ENCODE data around the gene PDGFD.

Gene PDGFD

DNA sequence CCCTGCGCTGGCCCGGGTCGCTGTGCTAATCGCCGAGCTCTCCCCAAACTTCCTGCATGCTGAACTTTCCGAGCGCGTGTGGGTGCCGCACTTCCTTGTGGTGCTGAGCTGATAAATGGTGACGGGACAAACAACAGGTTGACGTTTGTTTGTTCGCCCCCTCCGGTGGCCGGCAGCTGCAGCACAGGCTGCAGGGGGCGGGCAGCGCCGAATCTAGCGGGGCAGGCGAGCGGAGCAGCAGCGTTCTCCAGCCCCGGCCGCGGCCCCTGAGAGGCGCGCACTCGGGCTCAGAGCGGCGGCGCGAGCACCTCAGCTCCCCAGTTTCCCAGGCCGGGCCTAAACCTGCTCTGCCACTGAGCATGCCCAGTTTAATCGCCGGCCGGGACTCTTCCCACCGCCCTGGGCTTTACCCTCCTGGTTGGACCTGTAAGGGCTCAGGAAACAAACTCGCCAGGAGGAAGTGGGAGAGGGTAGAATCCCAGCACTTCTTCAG is at the start of gene PDGFD:
TSS of gene PDGFD (minus strand) at position 120 of the 493 bp plus-strand sequence.
- no peaks in the 10 kb centered on the region for H3K9me3 Mint-ChIP-seq
- H3K4me3 Mint-ChIP-seq, result peak within 1 kb of the TSS; percentile 92
- no peaks in the 10 kb centered on the region for H3K36me3 Mint-ChIP-seq (ENCODE audit: low read depth)
- H3K27ac Mint-ChIP-seq, result peak within 1 kb of the TSS; percentile 81
- TF ChIP-seq, protein P1, sequence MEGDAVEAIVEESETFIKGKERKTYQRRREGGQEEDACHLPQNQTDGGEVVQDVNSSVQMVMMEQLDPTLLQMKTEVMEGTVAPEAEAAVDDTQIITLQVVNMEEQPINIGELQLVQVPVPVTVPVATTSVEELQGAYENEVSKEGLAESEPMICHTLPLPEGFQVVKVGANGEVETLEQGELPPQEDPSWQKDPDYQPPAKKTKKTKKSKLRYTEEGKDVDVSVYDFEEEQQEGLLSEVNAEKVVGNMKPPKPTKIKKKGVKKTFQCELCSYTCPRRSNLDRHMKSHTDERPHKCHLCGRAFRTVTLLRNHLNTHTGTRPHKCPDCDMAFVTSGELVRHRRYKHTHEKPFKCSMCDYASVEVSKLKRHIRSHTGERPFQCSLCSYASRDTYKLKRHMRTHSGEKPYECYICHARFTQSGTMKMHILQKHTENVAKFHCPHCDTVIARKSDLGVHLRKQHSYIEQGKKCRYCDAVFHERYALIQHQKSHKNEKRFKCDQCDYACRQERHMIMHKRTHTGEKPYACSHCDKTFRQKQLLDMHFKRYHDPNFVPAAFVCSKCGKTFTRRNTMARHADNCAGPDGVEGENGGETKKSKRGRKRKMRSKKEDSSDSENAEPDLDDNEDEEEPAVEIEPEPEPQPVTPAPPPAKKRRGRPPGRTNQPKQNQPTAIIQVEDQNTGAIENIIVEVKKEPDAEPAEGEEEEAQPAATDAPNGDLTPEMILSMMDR (IDR thresholded peaks at IDR 0.05), result peak; percentile 51
- H3K4me1 Mint-ChIP-seq, result peaks cover 24% of the 10 kb centered on the region
- DNase-seq, result peak; percentile 85
- peaks cover 4% of the 10 kb centered on the region for H3K27me3 Mint-ChIP-seq (ENCODE audit: low read depth, poor library complexity)

DNA sequence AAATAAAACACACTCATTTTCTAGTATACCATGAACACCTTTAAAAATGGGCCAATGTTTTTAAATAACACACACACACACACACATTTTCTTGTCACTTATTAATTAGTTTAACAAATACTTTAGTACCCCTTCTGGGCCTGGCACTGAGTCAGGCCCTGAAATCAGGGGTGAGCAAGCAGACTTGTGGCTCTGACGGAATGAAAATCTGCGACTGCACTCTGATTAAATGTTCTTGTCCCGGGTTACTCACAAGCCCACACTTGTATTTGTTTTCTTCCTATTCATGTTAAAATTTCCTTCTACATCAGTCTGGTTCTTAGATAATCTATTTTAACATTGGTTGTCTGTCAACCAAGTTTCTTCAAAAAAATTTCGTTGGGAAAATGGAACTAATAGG is 43.0 kb upstream of the PDGFD start:
- no peaks in the 10 kb centered on the region for H3K27me3 Mint-ChIP-seq (ENCODE audit: low read depth, poor library complexity)
- H3K4me3 Mint-ChIP-seq, result no peak overlapping the region
- peaks cover 16% of the 10 kb centered on the region for H3K9me3 Mint-ChIP-seq
- no peak for DNase-seq
- no peak overlapping the region for H3K27ac Mint-ChIP-seq
- H3K4me1 Mint-ChIP-seq, result no peaks in the 10 kb centered on the region
- no peaks in the 10 kb centered on the region for H3K36me3 Mint-ChIP-seq (ENCODE audit: low read depth)
- TF ChIP-seq, protein P1 (IDR thresholded peaks at IDR 0.05), result no peak

DNA sequence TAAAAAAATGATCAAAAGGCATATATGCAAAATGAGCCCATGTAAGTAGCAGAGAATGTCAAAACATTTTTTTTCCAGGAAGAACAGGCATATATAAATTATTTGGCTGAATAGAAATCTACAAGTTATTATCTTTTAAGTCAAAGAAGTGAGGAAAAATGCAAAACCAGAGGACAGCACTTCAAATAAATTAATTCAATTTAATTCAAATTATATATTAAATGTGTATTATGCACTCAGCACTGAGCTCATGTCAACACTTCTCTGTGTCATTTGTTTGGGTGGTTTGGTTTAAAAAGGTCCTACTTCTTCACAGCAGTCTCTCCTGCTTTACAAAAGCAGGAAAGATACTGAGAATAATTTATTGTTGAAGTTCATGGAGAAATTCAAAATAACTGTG is 41.9 kb upstream of the PDGFD start:
- Mint-ChIP-seq H3K4me3 (no peak overlapping the region), H3K4me1 (no peaks in the 10 kb centered on the region), H3K36me3 (ENCODE audit: low read depth) (no peaks in the 10 kb centered on the region), H3K9me3 (peaks cover 5% of the 10 kb centered on the region), H3K27ac (no peak overlapping the region), H3K27me3 (ENCODE audit: low read depth, poor library complexity) (no peaks in the 10 kb centered on the region)
- no peak for DNase-seq
- TF ChIP-seq, protein P1 (IDR thresholded peaks at IDR 0.05), result no peak

DNA sequence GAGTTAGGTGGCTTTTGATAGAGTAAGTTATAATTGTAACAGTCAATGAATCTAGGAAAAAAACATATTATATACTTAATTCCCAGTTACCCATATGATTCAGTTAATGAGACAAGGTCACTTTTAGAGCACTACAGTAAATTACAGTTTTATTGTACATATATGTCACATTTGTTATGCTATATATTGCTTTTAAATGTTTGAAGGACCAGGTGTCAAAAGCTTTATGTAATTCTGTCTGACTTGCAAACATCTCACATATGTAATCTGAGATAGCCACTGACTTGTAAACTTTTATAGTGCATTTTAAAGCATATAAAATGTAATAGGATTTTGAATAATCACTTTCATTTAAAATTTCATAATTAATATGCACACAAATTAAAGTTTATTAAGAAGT is 36.7 kb upstream of the PDGFD start:
- H3K4me3 Mint-ChIP-seq, result no peak overlapping the region
- TF ChIP-seq, protein P1 (IDR thresholded peaks at IDR 0.05), result no peak

DNA sequence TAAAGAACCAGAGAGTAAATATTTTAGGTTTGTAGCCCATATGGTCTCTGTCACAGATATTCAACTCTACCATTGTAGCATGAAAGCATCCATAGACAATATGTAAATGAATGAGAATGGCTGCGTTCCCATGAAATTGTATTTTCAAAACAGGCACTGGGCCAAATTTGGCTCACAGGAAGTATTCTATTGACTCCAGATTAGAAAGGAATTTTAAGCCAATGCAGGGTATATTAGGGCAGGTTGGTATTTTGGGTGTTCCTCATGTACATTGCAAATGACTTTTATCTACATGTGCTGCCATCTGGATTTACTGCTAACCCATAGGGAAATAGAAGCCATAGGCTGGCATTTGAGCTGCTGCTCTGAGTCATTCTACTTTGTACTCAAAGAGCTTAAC is 35.1 kb upstream of the PDGFD start:
- no peak for DNase-seq
- H3K36me3 Mint-ChIP-seq (ENCODE audit: low read depth), result no peaks in the 10 kb centered on the region
- no peaks in the 10 kb centered on the region for H3K4me1 Mint-ChIP-seq
- peaks cover 10% of the 10 kb centered on the region for H3K9me3 Mint-ChIP-seq
- no peak overlapping the region for H3K27ac Mint-ChIP-seq
- H3K27me3 Mint-ChIP-seq (ENCODE audit: low read depth, poor library complexity), result peaks cover 3% of the 10 kb centered on the region
- TF ChIP-seq, protein P1 (IDR thresholded peaks at IDR 0.05), result no peak
- H3K4me3 Mint-ChIP-seq, result no peak overlapping the region

More for the DNA sequence above, 36.7 kb upstream of the PDGFD start:
- Mint-ChIP-seq H3K27me3 (ENCODE audit: low read depth, poor library complexity) (peaks cover 3% of the 10 kb centered on the region), H3K4me1 (no peaks in the 10 kb centered on the region), H3K36me3 (ENCODE audit: low read depth) (no peaks in the 10 kb centered on the region), H3K27ac (no peak overlapping the region), H3K9me3 (peaks cover 8% of the 10 kb centered on the region)
- no peak for DNase-seq

DNA sequence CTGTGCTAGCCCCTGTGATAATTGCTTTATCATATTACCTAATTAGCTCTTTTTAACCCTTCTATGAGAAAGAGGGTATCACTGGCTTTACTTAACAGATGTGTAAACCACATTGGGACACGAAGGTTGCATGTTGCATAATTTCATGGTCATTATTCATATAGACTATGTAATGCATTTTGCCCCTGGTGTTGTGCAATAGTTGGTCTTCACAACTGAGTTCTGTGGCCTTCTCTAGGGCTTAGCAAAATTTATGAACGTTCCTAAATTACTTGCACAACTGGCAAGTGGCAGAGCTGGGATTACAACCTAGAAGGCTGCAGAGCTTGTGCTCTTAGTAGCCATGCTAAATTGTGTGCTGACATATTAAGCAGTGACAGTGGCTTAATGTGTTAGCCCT is 34.6 kb upstream of the PDGFD start:
- Mint-ChIP-seq H3K36me3 (ENCODE audit: low read depth) (no peaks in the 10 kb centered on the region), H3K4me1 (no peaks in the 10 kb centered on the region), H3K9me3 (peaks cover 11% of the 10 kb centered on the region), H3K27ac (no peak overlapping the region), H3K4me3 (no peak overlapping the region), H3K27me3 (ENCODE audit: low read depth, poor library complexity) (peaks cover 3% of the 10 kb centered on the region)
- TF ChIP-seq, protein P1 (IDR thresholded peaks at IDR 0.05), result no peak
- DNase-seq, result no peak
